T-helper 17 cell (primary cell): ENCODE measurements around the gene DPP4. TPM values are rescaled to one million over a fixed set of nuclear protein-coding genes. Genes with fewer than 3 reads are reported as not detected.
"Not testable (repeated sequence)": the region's sequence is repeated elsewhere in the genome, so short reads cannot be mapped to it uniquely, and the experiment has no call there.

Experiments
- ATAC-seq: fragments of 150-1000 bp; cut with Tn5 transposase; 2 replicates; pipeline ENCODE4 v1.10.0; 2021; ENCODE audit warnings: mild to moderate bottlenecking, moderate library complexity
- DNase-seq, 3 donors: peaks; one replicate each; pipeline versions ENCODE4 v3.0.0 to v3.0.0-alpha.2; 2020 to 2021
- H3K9me3 ChIP-seq: one replicate; pipeline ENCODE4 v1.7.0; 2013; ENCODE audit warnings: low read length, mild to moderate bottlenecking; ENCODE audit not compliant: control insufficient read depth, poor library complexity, severe bottlenecking
- H3K27ac Mint-ChIP-seq: one replicate; pipeline ENCODE4 v1.8.0; 2022; ENCODE audit warnings: mild to moderate bottlenecking, moderate library complexity, mixed read lengths
- H3K27me3 Mint-ChIP-seq: one replicate; pipeline ENCODE4 v1.8.0; 2022; ENCODE audit warnings: mixed read lengths
- H3K36me3 Mint-ChIP-seq: one replicate; pipeline ENCODE4 v1.8.0; 2022; ENCODE audit warnings: low read depth, mixed read lengths
- H3K4me1 Mint-ChIP-seq: one replicate; pipeline ENCODE4 v1.8.0; 2022; ENCODE audit warnings: mild to moderate bottlenecking, mixed read lengths
- H3K4me3 Mint-ChIP-seq: one replicate; pipeline ENCODE4 v1.8.0; 2022; ENCODE audit warnings: mild to moderate bottlenecking, moderate library complexity, mixed read lengths
- total RNA-seq, 4 donors: library from RNA in 2 of 4; stranded (reverse) in 2 of 4; gene quantifications; one replicate each; pipeline ENCODE4 v1.2.3 and lab custom pipeline; 2022 to 2026

DPP4 gene
- total RNA-seq, 2 donors from 2014 or later: 53.6 to 57.3 TPM

- Mint-ChIP-seq H3K36me3 (peaks cover 5% of the 10 kb centered on the region), H3K4me3 (no peak overlapping the region), H3K27me3 (no peaks in the 10 kb centered on the region), H3K27ac (no peak overlapping the region), H3K4me1 (peaks cover 9% of the 10 kb centered on the region)
- ATAC-seq (no peak), DNase-seq (no peak)
- H3K9me3 ChIP-seq: no peaks in the 10 kb centered on the region
These were observed 93.0 kb downstream of the DPP4 start for GRCh38 chr2:161980976-161981375.

- peaks cover 2% of the 10 kb centered on the region for H3K9me3 ChIP-seq
- Mint-ChIP-seq H3K4me3 (no peak overlapping the region), H3K27ac (peak overlapping the region; percentile 68), H3K4me1 (peaks cover 14% of the 10 kb centered on the region), H3K27me3 (no peaks in the 10 kb centered on the region), H3K36me3 (peaks cover 5% of the 10 kb centered on the region)
- ATAC-seq (no peak), DNase-seq (no peak)
These were observed 94.5 kb downstream of the DPP4 start for GRCh38 chr2:161979490-161979889.

- H3K27ac Mint-ChIP-seq: peak overlapping the region; percentile 37
- not testable (repeated sequence) for ATAC-seq, H3K27me3 Mint-ChIP-seq, DNase-seq, H3K4me3 Mint-ChIP-seq, H3K36me3 Mint-ChIP-seq, H3K9me3 ChIP-seq
- peaks cover 14% of the 10 kb centered on the region for H3K4me1 Mint-ChIP-seq
These were observed 96.1 kb downstream of the DPP4 start for GRCh38 chr2:161977926-161978325.

GRCh38 chr2:161976917-161977316, 97.1 kb downstream of the DPP4 start:
- DNase-seq: no peak
- peaks cover 10% of the 10 kb centered on the region for H3K4me1 Mint-ChIP-seq
- ATAC-seq: no peak

GRCh38 chr2:161976295-161976694, 97.7 kb downstream of the DPP4 start:
- peak overlapping the region; percentile 60 for H3K27ac Mint-ChIP-seq

More at GRCh38 chr2:161976917-161977316, 97.1 kb downstream of the DPP4 start:
- Mint-ChIP-seq H3K27ac (peak overlapping the region; percentile 60), H3K4me3 (no peak overlapping the region), H3K36me3 (peaks cover 2% of the 10 kb centered on the region), H3K27me3 (no peaks in the 10 kb centered on the region)
- H3K9me3 ChIP-seq: peaks cover 2% of the 10 kb centered on the region

GRCh38 chr2:161975813-161976160, 98.2 kb downstream of the DPP4 start:
- Mint-ChIP-seq H3K4me3 (no peak overlapping the region), H3K27ac (no peak overlapping the region)

More at GRCh38 chr2:161976295-161976694, 97.7 kb downstream of the DPP4 start:
- DNase-seq: no peak
- Mint-ChIP-seq H3K27me3 (no peaks in the 10 kb centered on the region), H3K4me1 (peaks cover 15% of the 10 kb centered on the region), H3K4me3 (no peak overlapping the region), H3K36me3 (peaks cover 2% of the 10 kb centered on the region)
- peaks cover 2% of the 10 kb centered on the region for H3K9me3 ChIP-seq
- no peak for ATAC-seq

GRCh38 chr2:161975062-161975812, 98.8 kb downstream of the DPP4 start:
- ATAC-seq (no peak), DNase-seq (no peak)
- peak overlapping the region; percentile 67 for H3K27ac Mint-ChIP-seq
- H3K4me3 Mint-ChIP-seq: peak overlapping the region; percentile 13
- H3K9me3 ChIP-seq: peaks cover 2% of the 10 kb centered on the region
- no peaks in the 10 kb centered on the region for H3K27me3 Mint-ChIP-seq
- peaks cover 2% of the 10 kb centered on the region for H3K36me3 Mint-ChIP-seq
- peaks cover 15% of the 10 kb centered on the region for H3K4me1 Mint-ChIP-seq

More at GRCh38 chr2:161975813-161976160, 98.2 kb downstream of the DPP4 start:
- H3K9me3 ChIP-seq: peaks cover 2% of the 10 kb centered on the region
- peaks cover 15% of the 10 kb centered on the region for H3K4me1 Mint-ChIP-seq
- ATAC-seq (no peak), DNase-seq (no peak)
- peaks cover 2% of the 10 kb centered on the region for H3K36me3 Mint-ChIP-seq
- no peaks in the 10 kb centered on the region for H3K27me3 Mint-ChIP-seq

GRCh38 chr2:161974461-161974860, 99.6 kb downstream of the DPP4 start:
- Mint-ChIP-seq H3K4me1 (peaks cover 14% of the 10 kb centered on the region), H3K4me3 (no peak overlapping the region), H3K27me3 (no peaks in the 10 kb centered on the region), H3K36me3 (peaks cover 2% of the 10 kb centered on the region), H3K27ac (peak overlapping the region; percentile 67)
- H3K9me3 ChIP-seq: peaks cover 2% of the 10 kb centered on the region
- ATAC-seq: no peak
- DNase-seq: no peak

- Mint-ChIP-seq H3K27ac (peak overlapping the region; percentile 32), H3K36me3 (peaks cover 2% of the 10 kb centered on the region)
- no peak for ATAC-seq
These were observed 101.1 kb downstream of the DPP4 start for GRCh38 chr2:161972866-161973265.

GRCh38 chr2:161972232-161972631, 101.8 kb downstream of the DPP4 start:
- Mint-ChIP-seq H3K4me3 (no peak overlapping the region), H3K27ac (peak overlapping the region; percentile 32), H3K27me3 (no peaks in the 10 kb centered on the region), H3K36me3 (peaks cover 2% of the 10 kb centered on the region), H3K4me1 (peaks cover 12% of the 10 kb centered on the region)
- peaks cover 2% of the 10 kb centered on the region for H3K9me3 ChIP-seq
- DNase-seq: no peak
- ATAC-seq: no peak

More at GRCh38 chr2:161972866-161973265, 101.1 kb downstream of the DPP4 start:
- DNase-seq: no peak
- Mint-ChIP-seq H3K27me3 (no peaks in the 10 kb centered on the region), H3K4me1 (peaks cover 12% of the 10 kb centered on the region), H3K4me3 (no peak overlapping the region)
- peaks cover 2% of the 10 kb centered on the region for H3K9me3 ChIP-seq

GRCh38 chr2:161971551-161971950, 102.5 kb downstream of the DPP4 start:
- no peak overlapping the region for H3K4me3 Mint-ChIP-seq

GRCh38 chr2:161969159-161969558, 104.9 kb downstream of the DPP4 start:
- no peaks in the 10 kb centered on the region for H3K36me3 Mint-ChIP-seq
- DNase-seq: no peak
- H3K4me3 Mint-ChIP-seq: no peak overlapping the region
- H3K4me1 Mint-ChIP-seq: peaks cover 13% of the 10 kb centered on the region
- H3K27ac Mint-ChIP-seq: peak overlapping the region; percentile 2
- ATAC-seq: no peak
- H3K27me3 Mint-ChIP-seq: no peaks in the 10 kb centered on the region
- H3K9me3 ChIP-seq: no peaks in the 10 kb centered on the region

More at GRCh38 chr2:161971551-161971950, 102.5 kb downstream of the DPP4 start:
- peaks cover 12% of the 10 kb centered on the region for H3K4me1 Mint-ChIP-seq
- no peak for DNase-seq
- H3K27ac Mint-ChIP-seq: no peak overlapping the region
- no peaks in the 10 kb centered on the region for H3K27me3 Mint-ChIP-seq
- no peak for ATAC-seq
- H3K9me3 ChIP-seq: peaks cover 2% of the 10 kb centered on the region
- peaks cover 2% of the 10 kb centered on the region for H3K36me3 Mint-ChIP-seq

- no peak overlapping the region for H3K4me3 Mint-ChIP-seq
- no peak overlapping the region for H3K27ac Mint-ChIP-seq
- peaks cover 3% of the 10 kb centered on the region for H3K36me3 Mint-ChIP-seq
- ATAC-seq: peak; percentile 72
- no peak for DNase-seq
- no peaks in the 10 kb centered on the region for H3K9me3 ChIP-seq
- H3K4me1 Mint-ChIP-seq: peaks cover 8% of the 10 kb centered on the region
- H3K27me3 Mint-ChIP-seq: no peaks in the 10 kb centered on the region
These were observed 108.0 kb downstream of the DPP4 start for GRCh38 chr2:161965994-161966393.

GRCh38 chr2:161964160-161964559, 109.9 kb downstream of the DPP4 start:
- peak overlapping the region; percentile 29 for H3K27ac Mint-ChIP-seq
- ATAC-seq (no peak), DNase-seq (no peak)
- no peaks in the 10 kb centered on the region for H3K9me3 ChIP-seq
- H3K27me3 Mint-ChIP-seq: no peaks in the 10 kb centered on the region
- H3K4me1 Mint-ChIP-seq: peaks cover 8% of the 10 kb centered on the region
- H3K4me3 Mint-ChIP-seq: peak overlapping the region; percentile 16
- H3K36me3 Mint-ChIP-seq: peaks cover 3% of the 10 kb centered on the region
